GM12891 (cell line): ENCODE results near the gene ZNF292.

ENCODE experiments used
- DNase-seq: peaks from one replicate; pipeline ENCODE4 v3.0.0; 2011; ENCODE audit warnings: low spot score; ENCODE audit not compliant: insufficient read length
- FAIRE-seq: peaks from 2 replicates; lab custom pipeline; 2011; peaks lifted over from hg19 to GRCh38; lab: Jason Lieb, UNC
- PAX5 ChIP-seq: IDR thresholded peaks from 2 replicates; pipeline ENCODE4 v1.6.1; 2011; ENCODE audit warnings: low read length, moderate library complexity, mild to moderate bottlenecking; ENCODE audit not compliant: insufficient read depth, severe bottlenecking
- POLR2A ChIP-seq: IDR thresholded peaks from 2 replicates; pipeline ENCODE4 v1.6.1; 2011; ENCODE audit warnings: low read depth, low read length, control low read depth
- POLR2AphosphoS5 ChIP-seq: IDR thresholded peaks from 2 replicates; pipeline ENCODE4 v1.6.1; 2011; ENCODE audit warnings: low read depth, low read length, control low read depth
- POU2F2 ChIP-seq: IDR thresholded peaks from 2 replicates; pipeline ENCODE4 v1.6.1; 2011; ENCODE audit warnings: low read depth, mild to moderate bottlenecking, control low read depth, low read length, moderate library complexity
- SPI1 ChIP-seq: IDR thresholded peaks from 2 replicates; pipeline ENCODE4 v1.6.1; 2011; ENCODE audit warnings: low read depth, low read length, control low read depth
- TAF1 ChIP-seq: IDR thresholded peaks from 2 replicates; pipeline ENCODE4 v1.6.1; 2011; ENCODE audit warnings: low read depth, low read length, control low read depth

Gene ZNF292

DNA sequence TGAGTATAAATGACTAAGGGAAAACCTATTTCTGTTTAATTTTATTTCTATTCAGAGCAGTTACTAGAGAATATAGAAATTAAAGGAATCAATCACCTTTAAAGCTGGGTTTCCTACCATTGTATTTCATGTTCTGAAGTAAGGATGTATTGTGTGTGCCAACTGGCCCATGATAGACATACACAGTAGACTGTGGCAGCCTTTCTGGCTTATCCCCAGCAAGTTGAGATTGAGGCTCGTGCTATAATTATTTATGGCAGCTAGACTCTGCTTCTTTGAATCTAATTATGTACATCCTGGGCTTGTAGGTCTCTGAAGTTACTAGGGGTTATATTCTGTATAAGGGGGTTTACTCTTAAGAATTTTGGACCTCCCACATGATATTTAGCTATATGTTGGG, 44.4 kb downstream of the ZNF292 start:
- DNase-seq: no peak
- peak; percentile 72 for FAIRE-seq
- TF ChIP-seq TAF1 (no peak), POLR2A (no peak), POU2F2 (no peak), PAX5 (no peak), SPI1 (no peak), POLR2AphosphoS5 (no peak)

DNA sequence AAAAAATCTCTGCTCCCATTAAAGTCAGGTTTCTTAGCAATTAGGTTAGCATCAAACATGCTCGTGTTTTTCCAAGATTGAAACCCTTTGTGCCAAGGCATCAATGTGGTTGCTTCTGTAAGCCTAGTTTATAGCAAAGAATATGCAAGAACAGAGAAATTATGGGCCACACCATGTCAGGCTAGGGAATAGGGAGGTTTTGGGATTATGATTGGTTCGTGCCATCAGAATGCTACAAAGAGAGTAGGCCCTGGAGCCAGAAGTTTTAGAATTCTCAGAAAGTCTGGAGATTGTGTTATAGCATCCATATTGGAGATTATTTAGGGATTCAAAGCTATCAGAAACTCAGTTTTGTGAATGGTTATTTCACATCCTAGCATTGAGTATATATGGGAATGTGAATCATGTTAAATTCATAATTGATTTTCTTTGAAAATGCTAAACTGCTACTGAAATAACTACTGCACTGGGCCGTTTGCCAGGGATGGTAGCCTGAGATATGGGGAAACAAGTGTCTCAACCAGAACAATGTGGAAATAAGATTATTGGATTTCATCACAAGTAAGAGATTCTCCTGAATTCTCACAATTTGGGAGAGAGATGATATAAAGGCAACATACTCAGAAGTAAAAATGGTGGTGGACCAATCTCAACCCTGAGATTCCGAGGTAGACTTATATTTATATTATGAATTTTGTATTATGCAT, 45.3 kb downstream of the ZNF292 start:
- DNase-seq: no peak
- FAIRE-seq: no peak
- TF ChIP-seq POU2F2 (no peak), PAX5 (no peak), SPI1 (no peak), TAF1 (no peak), POLR2A (no peak), POLR2AphosphoS5 (no peak)

DNA sequence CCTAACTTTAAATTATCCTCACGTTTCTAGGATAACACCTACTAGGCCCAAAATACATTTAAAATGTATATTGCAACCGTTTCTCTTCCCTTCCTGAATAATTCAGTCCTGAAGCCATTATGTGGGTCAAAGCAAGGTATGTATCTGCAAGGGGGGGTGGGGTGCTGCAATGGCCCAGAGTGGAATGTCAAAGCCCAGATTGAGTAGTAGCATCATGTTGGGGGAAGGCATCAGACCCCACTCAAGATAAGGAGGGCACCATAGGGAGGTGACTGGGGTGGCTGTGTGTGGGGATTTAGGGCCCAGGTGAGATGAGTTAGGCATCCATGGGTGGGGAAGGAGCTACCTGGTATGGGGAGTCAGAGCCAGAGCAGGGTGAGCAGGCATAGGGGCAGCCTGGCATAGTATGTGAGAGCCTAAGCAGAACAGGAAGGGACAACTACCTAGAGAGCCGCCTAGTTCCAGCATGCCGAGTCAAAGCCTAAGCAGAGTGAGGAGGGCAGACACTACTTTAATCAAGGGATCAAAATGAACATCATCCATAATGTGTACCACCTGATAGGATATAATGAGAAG, 48.2 kb downstream of the ZNF292 start:
- FAIRE-seq (no peak), DNase-seq (no peak)
- no peak for TF ChIP-seq POLR2A
- TF ChIP-seq TAF1: no peak
- TF ChIP-seq SPI1: no peak
- TF ChIP-seq POU2F2: no peak
- TF ChIP-seq POLR2AphosphoS5: no peak
- no peak for TF ChIP-seq PAX5

DNA sequence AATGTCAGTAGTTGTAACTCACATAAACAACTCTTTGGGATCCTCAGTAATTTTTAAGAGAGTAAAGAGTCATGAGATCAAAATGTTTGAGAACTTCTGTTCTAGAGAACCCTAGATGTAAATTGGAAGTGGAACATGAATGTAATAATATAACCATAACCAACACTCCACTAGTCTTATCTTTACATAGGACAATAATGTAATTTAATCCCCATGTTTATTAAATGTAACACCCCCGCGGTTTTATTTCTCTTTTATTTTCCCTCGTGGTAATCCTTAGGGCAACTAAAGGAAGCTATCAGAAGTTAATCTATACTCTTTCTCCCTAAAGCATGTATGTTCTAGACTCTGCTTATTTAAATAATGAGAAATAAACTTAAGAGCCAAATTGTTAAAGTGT, 54.4 kb downstream of the ZNF292 start:
- no peak for DNase-seq
- TF ChIP-seq PAX5 (no peak), TAF1 (no peak), POLR2AphosphoS5 (no peak), POU2F2 (no peak), SPI1 (no peak), POLR2A (no peak)

DNA sequence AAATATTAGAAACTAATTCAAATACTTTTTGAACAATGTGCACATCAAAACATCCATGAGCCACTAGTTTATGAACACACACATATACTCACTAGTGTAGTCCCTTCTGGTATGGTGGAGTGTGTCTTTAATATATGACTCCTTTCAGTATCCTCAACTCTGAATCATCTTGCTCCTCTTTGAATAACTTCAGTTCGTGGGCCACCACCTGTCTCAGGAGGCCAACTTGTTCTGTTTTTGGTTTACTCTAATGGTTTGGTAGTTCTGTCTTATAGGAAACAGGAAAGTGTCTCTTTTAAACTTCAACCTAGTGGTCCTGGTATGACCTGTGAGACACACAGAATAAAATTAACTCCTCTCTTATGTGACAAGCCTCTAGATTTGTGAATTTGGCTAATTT, 55.6 kb downstream of the ZNF292 start:
- DNase-seq (peak; percentile 3), FAIRE-seq (peak; percentile 20)
- no peak for TF ChIP-seq POLR2A
- TF ChIP-seq SPI1: no peak
- no peak for TF ChIP-seq PAX5
- TF ChIP-seq POLR2AphosphoS5: no peak
- no peak for TF ChIP-seq POU2F2
- no peak for TF ChIP-seq TAF1

More for the DNA sequence above, 54.4 kb downstream of the ZNF292 start:
- no peak for FAIRE-seq

DNA sequence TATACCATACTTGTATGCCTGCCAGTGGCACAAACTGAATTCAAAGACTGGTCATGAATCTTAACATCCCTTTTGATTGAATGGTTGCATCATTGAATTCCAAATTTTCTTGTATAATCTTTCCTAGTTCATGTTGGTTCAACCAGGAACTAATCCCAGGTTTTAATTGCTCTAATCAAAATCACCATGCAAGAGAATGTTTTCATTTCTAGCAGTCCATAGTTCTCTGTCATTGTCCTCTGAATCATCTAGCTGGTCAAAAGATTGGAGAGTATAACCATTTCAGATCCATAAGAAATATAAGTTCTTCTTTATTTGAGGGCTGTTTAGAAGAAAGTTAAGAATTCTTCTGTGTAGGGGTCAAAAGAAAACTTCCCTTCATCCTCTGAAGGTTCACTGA, 57.2 kb downstream of the ZNF292 start:
- DNase-seq: no peak
- no peak for FAIRE-seq
- TF ChIP-seq PAX5 (no peak), TAF1 (no peak), POLR2AphosphoS5 (no peak), POU2F2 (no peak), POLR2A (no peak), SPI1 (no peak)

DNA sequence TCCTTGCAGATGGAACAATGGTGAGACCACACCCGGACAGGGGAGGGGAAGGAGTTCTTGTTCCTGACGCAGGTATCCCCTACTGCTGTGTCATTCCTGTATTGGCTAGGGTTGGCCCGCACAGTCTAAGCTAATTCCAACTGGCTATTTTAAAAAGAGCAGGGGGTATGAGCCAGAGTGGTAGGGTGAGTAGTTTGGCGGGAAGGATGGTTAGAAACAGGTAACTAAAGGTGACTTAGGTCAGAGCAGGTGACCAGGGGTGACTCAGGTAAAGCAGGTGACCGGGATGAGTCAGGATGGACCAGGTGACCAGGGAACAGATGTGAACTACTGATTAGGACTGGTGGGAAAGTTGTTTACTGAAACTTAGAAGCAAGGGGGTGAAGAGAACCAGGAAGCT, 58.0 kb downstream of the ZNF292 start:
- DNase-seq (no peak), FAIRE-seq (no peak)
- no peak for TF ChIP-seq SPI1
- no peak for TF ChIP-seq POLR2AphosphoS5
- no peak for TF ChIP-seq PAX5
- TF ChIP-seq TAF1: no peak
- no peak for TF ChIP-seq POU2F2
- TF ChIP-seq POLR2A: no peak

DNA sequence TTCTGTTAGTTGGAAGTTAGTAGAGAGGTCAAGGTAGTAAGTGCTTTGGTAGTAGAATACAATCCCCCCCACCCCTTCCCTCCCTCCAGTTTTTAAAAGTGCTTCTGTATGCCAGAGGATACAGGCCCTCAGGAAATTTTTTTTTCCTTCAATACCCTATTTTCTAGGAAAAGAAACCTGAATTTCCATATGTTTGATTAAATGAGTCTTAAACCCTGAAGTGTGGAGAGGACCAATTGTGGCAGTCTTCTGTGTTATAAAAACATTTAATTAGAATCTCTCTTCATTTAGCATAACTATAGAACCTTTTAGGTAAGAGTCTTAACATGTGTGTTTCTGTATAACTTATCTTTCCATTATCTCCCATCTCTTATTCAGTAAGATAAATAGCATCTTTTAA, 59.5 kb downstream of the ZNF292 start:
- no peak for FAIRE-seq
- no peak for DNase-seq

DNA sequence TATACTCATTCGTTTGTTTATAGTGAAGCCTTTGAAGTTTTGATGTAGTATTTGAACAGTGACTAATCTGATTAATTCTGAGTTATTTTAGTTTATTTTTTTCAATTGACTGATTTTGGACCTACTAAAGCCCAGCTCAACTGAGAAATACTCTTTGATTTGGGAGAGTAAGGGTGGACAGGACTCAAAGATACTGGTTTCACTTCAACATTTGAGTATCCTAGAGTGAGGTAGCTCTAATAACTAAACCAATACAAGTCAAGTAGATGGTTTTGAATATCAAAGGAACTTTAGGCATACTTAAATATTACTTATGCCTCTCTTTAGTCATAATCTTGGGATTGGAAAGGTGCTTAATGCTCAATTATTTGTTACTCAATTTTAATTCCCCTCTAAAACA, 65.6 kb downstream of the ZNF292 start:
- peak; percentile 75 for TF ChIP-seq SPI1
- no peak for TF ChIP-seq POLR2A
- DNase-seq: no peak
- FAIRE-seq: peak; percentile 48

More for the DNA sequence above, 59.5 kb downstream of the ZNF292 start:
- no peak for TF ChIP-seq PAX5
- no peak for TF ChIP-seq POLR2AphosphoS5
- no peak for TF ChIP-seq POLR2A
- no peak for TF ChIP-seq SPI1
- TF ChIP-seq POU2F2: no peak
- TF ChIP-seq TAF1: no peak

DNA sequence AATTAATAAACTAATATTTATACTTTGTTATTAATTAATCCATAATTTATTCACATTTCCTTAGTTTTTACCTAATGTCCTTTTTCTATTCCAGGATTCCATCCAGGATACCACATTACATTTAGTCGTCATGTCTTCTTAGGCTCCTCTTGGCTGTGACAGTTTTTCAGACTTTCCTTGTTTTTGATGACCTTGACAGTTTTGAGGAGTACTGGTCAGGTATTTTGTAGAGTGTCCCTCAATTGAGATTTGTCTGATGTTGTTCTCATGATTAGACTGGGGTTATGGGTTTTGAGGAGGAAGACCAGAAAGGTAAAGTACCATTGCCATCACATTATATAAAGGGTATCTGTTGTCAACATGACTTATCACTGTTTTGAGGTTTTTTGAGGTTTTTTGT, 67.3 kb downstream of the ZNF292 start:
- no peak for FAIRE-seq
- TF ChIP-seq POU2F2 (no peak), POLR2A (no peak), SPI1 (no peak)
- no peak for DNase-seq
